T-helper 2 cell treated with Interferon-gamma antibody and Interleukin-4, amounts not matched to agents 5 μg/mL and 100 μg/mL, for 36 hours (primary cell): Measurements from ENCODE around the gene DTX2.
"Not testable (repeated sequence)": the region's sequence is repeated elsewhere in the genome, so short reads cannot be mapped to it uniquely, and the experiment has no call there.

Source experiments
- DNase-seq: peaks from one replicate; pipeline ENCODE4 v3.0.0; 2021; ENCODE audit warnings: low spot score
- H3K27ac Mint-ChIP-seq: one replicate; pipeline ENCODE4 v1.8.0; 2021; ENCODE audit warnings: mild to moderate bottlenecking, mixed read lengths
- H3K27me3 Mint-ChIP-seq: one replicate; pipeline ENCODE4 v1.8.0; 2021; ENCODE audit warnings: low read depth, mixed read lengths
- H3K36me3 Mint-ChIP-seq: one replicate; pipeline ENCODE4 v1.8.0; 2021; ENCODE audit warnings: low read depth, mixed read lengths
- H3K4me1 Mint-ChIP-seq: one replicate; pipeline ENCODE4 v1.8.0; 2021; ENCODE audit warnings: low read depth, mixed read lengths
- H3K4me3 Mint-ChIP-seq: one replicate; pipeline ENCODE4 v1.8.0; 2022; ENCODE audit warnings: mild to moderate bottlenecking, moderate library complexity, mixed read lengths
- H3K9me3 Mint-ChIP-seq: one replicate; pipeline ENCODE4 v1.8.0; 2021; ENCODE audit warnings: mixed read lengths

DTX2 gene

DNA sequence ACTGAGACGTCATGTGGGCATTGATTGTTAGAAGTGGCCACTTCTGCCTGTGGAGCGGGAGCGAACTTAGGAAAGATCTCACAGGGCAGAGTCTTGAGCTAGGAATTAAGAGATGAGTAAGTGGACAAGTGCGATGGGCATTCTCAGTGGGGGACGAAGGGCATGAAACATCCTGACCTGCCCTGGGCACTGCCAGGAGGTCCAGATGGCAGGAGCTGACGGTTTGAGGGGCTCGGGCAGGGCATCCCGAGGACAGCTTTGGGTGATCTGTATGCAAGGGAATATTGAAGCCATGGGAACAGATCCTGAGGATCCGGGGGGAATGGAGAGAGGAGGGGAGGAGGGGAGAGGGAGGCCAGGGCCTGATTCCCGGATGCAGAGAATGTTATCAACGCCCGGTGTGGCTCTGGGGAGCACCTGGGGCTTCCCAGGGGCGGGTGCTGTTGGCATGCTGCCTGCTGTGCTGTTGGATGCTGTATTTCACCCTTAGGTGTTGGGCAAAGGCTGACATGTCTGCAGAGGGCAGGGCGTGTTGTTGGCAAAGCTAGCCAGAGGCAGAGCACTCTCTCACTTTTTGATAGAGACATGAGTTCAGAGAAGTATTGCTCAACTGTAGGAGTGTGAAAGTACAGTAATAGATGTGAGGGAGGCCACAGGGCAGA, 6.4 kb downstream of the DTX2 start:
- not testable (repeated sequence) for H3K27me3 Mint-ChIP-seq, H3K9me3 Mint-ChIP-seq, H3K36me3 Mint-ChIP-seq, DNase-seq, H3K4me1 Mint-ChIP-seq, H3K27ac Mint-ChIP-seq, H3K4me3 Mint-ChIP-seq

DNA sequence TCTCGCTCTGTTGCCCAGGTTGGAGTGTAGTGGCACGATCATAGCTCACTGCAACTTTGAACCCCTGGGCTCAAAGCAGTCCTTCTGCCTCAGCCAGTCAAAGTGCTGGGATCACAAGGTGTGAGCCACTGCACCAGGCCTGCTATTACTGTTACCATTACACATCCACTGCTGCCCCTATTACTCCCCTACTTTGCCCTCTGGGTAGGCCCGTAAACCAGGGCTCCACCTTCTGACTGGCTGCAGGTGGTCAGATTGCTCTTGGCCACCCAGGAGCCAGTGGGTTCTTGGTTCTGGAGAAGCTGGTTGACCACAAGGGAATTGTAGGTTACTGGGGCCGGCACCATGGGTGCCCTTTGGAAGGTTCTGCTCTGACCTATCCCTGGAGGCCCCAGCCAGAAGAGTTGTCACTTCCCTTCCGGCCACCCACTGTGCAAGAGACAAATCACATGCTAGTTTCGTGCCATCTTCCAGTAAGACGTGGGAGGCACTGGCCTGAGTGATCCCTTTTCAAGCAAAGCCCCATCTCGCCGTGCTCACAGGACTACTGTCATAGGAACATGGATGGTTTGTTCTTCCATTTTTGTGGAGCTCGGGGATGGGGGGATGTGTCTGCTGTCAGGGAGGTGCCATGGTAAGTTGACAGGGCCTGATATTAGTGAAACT, 10.2 kb downstream of the DTX2 start:
- H3K4me1 Mint-ChIP-seq, H3K4me3 Mint-ChIP-seq, H3K9me3 Mint-ChIP-seq, H3K27me3 Mint-ChIP-seq, H3K27ac Mint-ChIP-seq, H3K36me3 Mint-ChIP-seq, DNase-seq: not testable (repeated sequence)

DNA sequence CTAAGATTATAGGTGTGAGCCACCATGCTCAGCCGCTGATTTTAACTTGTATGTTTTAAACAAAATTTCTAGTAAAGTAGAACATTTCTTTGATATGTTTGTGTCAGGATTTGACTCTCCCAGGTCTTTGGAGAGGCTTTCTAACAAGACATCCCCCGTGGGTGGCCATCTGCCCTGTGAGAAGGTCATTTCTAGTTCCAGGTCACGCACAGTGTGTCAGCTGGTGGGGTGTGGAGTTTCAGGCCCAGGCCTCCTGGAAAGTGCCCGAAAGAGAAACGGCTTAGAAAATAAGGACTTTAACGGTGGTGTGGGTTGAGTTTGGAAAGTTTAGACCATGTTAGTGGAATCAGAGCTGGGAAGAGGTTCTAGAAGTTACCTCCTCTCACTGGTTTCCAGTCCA, 11.6 kb downstream of the DTX2 start:
- not testable (repeated sequence) for H3K27me3 Mint-ChIP-seq, H3K36me3 Mint-ChIP-seq, H3K27ac Mint-ChIP-seq, H3K9me3 Mint-ChIP-seq, H3K4me1 Mint-ChIP-seq, DNase-seq, H3K4me3 Mint-ChIP-seq

DNA sequence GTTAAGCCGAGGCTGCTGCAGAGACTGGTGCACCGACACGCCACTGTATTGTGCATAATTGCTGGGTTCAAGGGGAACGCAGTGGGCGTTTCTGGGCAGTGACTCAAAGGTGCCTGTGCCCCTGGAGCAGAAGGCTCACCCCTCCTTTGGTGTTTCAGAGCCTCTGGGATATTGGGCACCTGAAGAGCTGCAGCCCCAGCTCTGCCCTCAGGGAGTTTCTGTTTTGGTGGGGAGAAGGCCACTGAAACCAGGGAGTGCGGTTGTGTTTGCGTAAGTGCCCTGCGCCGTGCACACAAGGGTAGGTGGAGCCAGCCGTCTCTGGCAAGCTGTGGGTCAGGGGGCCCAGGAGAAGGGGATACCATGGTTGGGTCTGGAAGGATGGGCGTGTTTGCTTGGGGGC, 14.8 kb downstream of the DTX2 start:
- not testable (repeated sequence) for H3K4me3 Mint-ChIP-seq, H3K36me3 Mint-ChIP-seq, H3K4me1 Mint-ChIP-seq, H3K27ac Mint-ChIP-seq, DNase-seq, H3K27me3 Mint-ChIP-seq, H3K9me3 Mint-ChIP-seq

DNA sequence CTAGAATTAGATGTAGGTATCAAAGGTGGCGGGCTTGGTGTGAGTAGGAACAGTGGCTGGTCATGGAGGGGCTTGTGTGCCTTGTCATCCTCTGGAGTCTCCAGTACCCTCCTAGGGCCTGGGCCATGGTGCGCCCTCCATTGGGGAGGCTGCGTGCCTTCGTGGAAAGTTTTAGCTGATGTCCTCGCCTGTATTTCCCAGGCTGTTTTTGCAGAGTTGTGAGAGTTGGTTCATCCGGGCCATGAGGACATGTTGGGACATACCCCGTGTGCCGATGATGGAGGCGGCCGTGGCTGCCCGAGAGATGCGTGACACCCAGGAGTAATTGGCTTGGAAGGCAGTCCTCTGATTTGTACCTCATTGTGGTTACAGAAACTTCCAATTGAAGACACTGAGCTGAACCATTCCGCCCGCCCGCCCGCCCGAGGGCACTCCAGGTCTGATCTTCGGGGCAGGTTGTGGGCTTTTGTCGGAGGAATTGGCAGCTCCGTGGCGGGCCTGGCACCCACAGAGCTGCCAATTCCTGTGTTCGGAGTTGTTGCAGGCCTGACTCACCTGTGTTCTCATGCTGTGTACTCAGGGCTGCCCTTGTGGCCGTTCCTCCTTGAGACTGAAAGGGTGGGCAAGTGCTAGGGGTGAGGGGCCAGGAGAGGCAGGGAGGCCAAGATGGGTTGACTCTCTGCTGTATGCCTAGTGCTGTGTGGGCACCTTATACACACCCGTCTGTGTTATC, 15.4 kb downstream of the DTX2 start:
- H3K27me3 Mint-ChIP-seq, H3K27ac Mint-ChIP-seq, DNase-seq, H3K4me1 Mint-ChIP-seq, H3K9me3 Mint-ChIP-seq, H3K36me3 Mint-ChIP-seq, H3K4me3 Mint-ChIP-seq: not testable (repeated sequence)

DNA sequence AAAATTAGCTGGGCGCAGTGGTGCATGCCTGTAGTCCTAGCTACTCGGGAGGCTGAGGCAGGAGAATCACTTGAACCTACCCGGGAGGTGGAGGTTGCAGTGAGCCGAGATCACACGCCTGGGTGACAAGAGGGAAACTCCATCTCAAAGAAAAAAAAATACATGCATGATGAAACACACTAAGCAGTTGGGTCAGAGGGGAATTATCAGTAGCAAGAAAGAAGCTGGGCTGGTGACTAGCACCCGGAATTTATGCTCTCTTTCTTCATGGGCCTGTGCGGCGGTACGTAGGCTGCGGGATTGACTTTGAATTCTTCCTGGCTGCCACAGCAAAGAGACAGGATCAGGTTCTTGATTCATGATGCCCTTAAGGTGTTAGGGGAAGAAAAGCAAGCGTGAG, 18.1 kb downstream of the DTX2 start:
- H3K27ac Mint-ChIP-seq, H3K27me3 Mint-ChIP-seq, H3K4me1 Mint-ChIP-seq, H3K36me3 Mint-ChIP-seq, DNase-seq, H3K9me3 Mint-ChIP-seq, H3K4me3 Mint-ChIP-seq: not testable (repeated sequence)

DNA sequence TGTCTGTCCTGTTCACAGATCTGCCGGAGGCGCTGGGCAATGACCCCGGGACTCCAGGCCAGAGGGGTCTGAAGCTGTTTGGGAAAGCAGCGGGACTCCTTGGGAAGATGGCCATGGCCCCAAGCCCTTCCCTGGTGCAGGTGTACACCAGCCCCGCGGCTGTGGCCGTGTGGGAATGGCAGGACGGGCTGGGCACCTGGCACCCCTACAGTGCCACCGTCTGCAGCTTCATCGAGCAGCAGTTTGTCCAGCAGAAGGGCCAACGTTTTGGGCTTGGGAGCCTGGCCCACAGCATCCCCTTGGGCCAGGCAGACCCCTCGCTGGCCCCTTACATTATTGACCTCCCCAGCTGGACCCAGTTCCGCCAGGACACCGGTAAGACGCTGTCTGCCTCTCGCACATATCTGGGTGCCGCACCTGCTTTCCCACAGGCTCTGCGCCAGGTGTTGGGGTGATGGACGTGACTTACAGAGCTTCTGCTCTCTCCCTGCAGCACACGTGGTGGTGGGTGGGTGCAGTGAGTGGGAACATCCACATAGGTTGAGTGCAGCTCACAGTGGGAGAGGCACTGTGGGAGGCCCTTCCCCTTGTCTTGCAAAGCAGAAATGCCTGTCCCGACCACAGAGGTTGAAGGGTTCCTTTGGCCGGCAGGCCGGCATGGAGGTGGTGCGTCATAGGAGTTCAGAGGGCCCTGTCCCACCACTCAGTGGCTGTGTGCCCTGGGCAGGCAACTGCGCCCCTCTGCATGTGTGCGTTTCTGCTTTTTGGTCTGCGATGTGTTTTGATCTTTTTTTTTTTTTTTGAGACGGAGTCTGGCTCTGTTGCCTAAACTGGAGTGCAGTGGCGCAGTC, 19.1 kb downstream of the DTX2 start:
- DNase-seq, H3K4me3 Mint-ChIP-seq, H3K36me3 Mint-ChIP-seq, H3K27ac Mint-ChIP-seq, H3K27me3 Mint-ChIP-seq, H3K9me3 Mint-ChIP-seq, H3K4me1 Mint-ChIP-seq: not testable (repeated sequence)

DNA sequence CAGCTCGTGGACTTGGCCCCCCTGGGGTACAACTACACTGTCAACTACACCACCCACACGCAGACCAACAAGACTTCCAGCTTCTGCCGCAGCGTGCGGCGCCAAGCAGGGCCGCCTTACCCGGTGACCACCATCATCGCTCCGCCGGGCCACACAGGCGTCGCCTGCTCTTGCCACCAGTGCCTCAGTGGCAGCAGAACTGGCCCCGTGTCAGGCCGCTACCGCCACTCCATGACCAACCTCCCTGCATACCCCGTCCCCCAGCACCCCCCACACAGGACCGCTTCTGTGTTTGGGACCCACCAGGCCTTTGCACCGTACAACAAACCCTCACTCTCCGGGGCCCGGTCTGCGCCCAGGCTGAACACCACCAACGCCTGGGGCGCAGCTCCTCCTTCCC, 21.2 kb downstream of the DTX2 start:
- not testable (repeated sequence) for H3K4me3 Mint-ChIP-seq, H3K27me3 Mint-ChIP-seq, H3K36me3 Mint-ChIP-seq, H3K27ac Mint-ChIP-seq, H3K9me3 Mint-ChIP-seq, DNase-seq, H3K4me1 Mint-ChIP-seq

DNA sequence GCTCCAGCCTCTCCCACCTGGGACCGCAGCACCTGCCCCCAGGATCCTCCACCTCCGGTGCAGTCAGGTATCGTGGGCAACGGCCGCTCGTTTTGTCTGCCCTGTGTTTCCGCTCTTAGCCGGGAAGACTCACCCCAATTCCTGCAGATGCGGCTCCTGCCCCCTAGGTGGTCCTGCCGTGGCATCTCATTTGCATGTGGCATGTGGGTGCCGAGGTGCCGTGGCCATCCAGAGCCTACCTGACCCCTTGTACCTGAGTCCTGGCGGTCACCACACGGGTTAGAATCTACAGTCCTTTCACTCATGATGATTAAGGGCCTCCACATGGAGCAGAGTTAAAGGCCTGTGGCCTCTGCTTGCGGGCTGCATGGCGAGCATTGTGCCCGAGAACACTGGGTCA, 21.6 kb downstream of the DTX2 start:
- H3K27ac Mint-ChIP-seq, H3K9me3 Mint-ChIP-seq, H3K4me3 Mint-ChIP-seq, H3K4me1 Mint-ChIP-seq, H3K36me3 Mint-ChIP-seq, DNase-seq, H3K27me3 Mint-ChIP-seq: not testable (repeated sequence)

DNA sequence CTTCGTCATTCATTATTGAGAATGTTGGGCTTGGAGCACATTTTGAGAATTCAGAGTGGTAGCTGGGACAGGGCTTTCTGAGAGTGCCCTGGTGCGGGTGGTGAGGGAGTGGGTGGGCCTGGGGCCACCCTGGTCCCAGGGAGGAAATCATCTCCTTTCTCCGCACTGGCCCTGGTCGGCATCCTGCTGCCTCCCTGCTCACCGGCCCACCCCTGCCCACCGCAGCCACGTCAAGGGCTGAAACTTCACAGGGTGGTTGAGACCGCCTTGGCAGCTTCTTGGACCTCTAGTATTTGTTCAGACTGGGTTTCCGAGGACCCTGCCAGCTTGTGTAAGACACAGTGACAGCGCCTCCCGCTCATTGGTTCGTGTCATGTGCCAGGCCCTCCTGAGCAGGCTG, 22.9 kb downstream of the DTX2 start:
- H3K4me1 Mint-ChIP-seq, H3K36me3 Mint-ChIP-seq, H3K27ac Mint-ChIP-seq, DNase-seq, H3K9me3 Mint-ChIP-seq, H3K4me3 Mint-ChIP-seq, H3K27me3 Mint-ChIP-seq: not testable (repeated sequence)

DNA sequence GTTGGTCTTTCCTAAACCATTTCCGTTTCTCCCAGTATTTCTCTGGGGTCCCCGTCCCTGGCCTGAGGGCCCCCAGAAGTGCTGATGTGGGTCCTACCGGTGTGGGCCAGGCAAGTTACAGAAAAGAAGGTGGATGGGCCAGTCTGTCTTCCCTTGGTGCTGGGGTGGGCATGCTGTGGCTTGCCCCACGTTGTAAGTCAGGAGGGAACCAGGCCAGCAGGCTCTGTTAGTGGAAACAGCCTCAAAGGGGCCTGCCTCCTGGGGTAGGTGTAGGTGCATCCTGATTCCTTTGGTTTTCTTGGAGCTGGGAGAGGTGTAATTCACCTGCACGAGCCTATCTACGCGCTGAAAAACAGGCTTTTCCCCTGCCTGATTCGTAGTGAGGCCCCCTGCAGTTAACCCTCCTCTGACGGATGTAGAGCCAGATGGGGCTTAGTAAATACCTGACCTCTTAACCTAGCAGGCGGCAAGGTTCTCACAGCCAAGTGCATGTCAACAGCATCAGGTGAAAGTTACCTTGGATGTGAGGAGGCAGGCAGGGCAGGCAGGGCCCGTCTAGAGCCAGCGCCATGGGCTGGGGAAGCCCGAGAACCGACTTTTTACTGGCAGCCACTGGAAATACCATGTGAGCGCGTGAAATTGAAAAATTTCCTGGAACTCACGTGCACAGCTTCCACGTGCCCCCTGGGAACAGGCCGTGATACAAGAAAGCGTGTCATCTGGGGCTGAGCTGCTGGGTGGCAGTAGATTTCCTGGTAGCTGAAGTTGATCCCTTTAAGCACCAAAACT, 24.5 kb downstream of the DTX2 start:
- not testable (repeated sequence) for H3K4me3 Mint-ChIP-seq, DNase-seq, H3K4me1 Mint-ChIP-seq, H3K27ac Mint-ChIP-seq, H3K27me3 Mint-ChIP-seq, H3K9me3 Mint-ChIP-seq, H3K36me3 Mint-ChIP-seq

DNA sequence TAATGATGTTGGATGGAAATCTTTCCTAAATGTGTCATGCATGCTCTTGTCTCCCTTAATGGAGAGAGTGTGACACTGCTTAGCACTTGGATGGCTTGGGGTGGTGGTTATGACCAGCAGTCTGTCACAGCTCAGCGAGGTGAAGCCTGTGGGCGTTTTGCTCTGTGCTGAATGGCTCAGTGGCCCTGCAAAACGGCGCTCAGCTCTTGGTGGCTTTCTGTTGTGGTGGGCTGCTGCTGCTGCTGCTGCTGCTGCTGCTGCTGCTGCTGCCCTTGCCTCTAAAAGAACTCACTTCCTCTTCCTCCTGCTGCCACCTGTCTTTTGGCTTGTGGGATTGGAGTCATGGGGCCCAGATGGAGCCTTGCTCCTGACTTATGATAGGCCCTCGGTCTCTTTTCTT, 25.1 kb downstream of the DTX2 start:
- not testable (repeated sequence) for H3K27me3 Mint-ChIP-seq, H3K9me3 Mint-ChIP-seq, H3K36me3 Mint-ChIP-seq, H3K4me1 Mint-ChIP-seq
- peak; percentile 36 for DNase-seq
- peak overlapping the region; percentile 49 for H3K4me3 Mint-ChIP-seq
- peak overlapping the region; percentile 84 for H3K27ac Mint-ChIP-seq

DNA sequence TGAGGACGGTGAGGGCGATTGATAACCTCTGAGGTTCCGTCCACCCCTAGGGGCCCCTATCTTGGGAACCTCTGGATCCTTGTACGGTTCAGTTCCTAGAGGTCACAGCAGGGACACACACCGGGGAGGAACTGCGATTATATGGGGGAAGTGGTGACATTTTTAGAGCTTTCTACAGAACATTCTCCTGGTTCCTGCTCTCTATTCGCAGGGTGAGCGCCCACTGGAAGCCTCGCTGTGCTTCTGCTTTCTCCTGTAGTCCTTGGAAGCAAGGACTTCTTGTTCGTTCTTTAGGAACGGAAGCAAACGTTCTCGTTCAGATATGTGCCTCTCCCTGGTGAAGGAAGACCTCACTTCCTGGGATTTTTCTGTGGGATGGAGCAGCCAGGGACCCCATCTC, 26.5 kb downstream of the DTX2 start:
- H3K27ac Mint-ChIP-seq, H3K9me3 Mint-ChIP-seq, DNase-seq, H3K27me3 Mint-ChIP-seq, H3K4me1 Mint-ChIP-seq, H3K4me3 Mint-ChIP-seq, H3K36me3 Mint-ChIP-seq: not testable (repeated sequence)
